Thoracic aorta (tissue), 2 donors: Measurements from ENCODE around the gene NRXN3. TPM values are rescaled to one million over a fixed set of nuclear protein-coding genes. Genes with fewer than 3 reads are reported as not detected.

Experiments
- ATAC-seq: fragments of 150-250 bp; one replicate; pipeline ENCODE4 v1.8.0; 2017; ENCODE audit warnings: low read depth; ENCODE audit not compliant: insufficient number of reproducible peaks, low FRiP score
- DNase-seq: peaks from one replicate; pipeline ENCODE4 v3.0.0-alpha.2; 2020; ENCODE audit warnings: low spot score
- H3K27ac ChIP-seq, 2 donors: fragments of 200-600 bp; sonication (generic); 1 replicate in 1 of 2; 2 replicates in 1 of 2; pipeline ENCODE4 v1.5.1; 2016; ENCODE audit warnings: mild to moderate bottlenecking in 2 of 2, moderate library complexity in 2 of 2
- H3K27me3 ChIP-seq: fragments of 200-600 bp; sonication (generic); replicated peaks from 2 replicates; pipeline ENCODE4 v1.6.0; 2016; ENCODE audit warnings: mild to moderate bottlenecking; ENCODE audit not compliant: insufficient read depth
- H3K36me3 ChIP-seq: fragments of 200-600 bp; sonication (generic); one replicate; pipeline ENCODE4 v1.5.1; 2016
- H3K4me1 ChIP-seq, 2 donors: fragments of 200-600 bp; sonication (generic); 1 replicate in 1 of 2; 2 replicates in 1 of 2; pipeline versions ENCODE4 v1.5.1 to v1.6.0; 2016; ENCODE audit warnings: low read depth in 2 of 2, mild to moderate bottlenecking in 1 of 2; ENCODE audit not compliant: control insufficient read depth in 1 of 2
- H3K4me3 ChIP-seq: fragments of 200-600 bp; sonication (generic); 2 replicates; pipeline ENCODE4 v1.5.1; 2016; ENCODE audit warnings: mild to moderate bottlenecking
- H3K9me3 ChIP-seq: fragments of 200-600 bp; sonication (generic); 2 replicates; pipeline ENCODE4 v1.5.1; 2016
- CTCF ChIP-seq: fragments of 200-600 bp; sonication (generic); IDR thresholded peaks from one replicate; pipeline ENCODE4 v1.5.1; 2019; ENCODE audit warnings: antibody characterized with exemption
- total RNA-seq, 2 donors: library from RNA; depleted of rRNA; stranded (reverse); fragments of >200 nt; gene quantifications; one replicate each; pipeline versions ENCODE4 v1.1.0 to v1.2.3, GENCODE V29; 2016

The NRXN3 gene
- total RNA-seq, 2 donors from 2014 or later: 5.6 to 33.3 TPM

DNA sequence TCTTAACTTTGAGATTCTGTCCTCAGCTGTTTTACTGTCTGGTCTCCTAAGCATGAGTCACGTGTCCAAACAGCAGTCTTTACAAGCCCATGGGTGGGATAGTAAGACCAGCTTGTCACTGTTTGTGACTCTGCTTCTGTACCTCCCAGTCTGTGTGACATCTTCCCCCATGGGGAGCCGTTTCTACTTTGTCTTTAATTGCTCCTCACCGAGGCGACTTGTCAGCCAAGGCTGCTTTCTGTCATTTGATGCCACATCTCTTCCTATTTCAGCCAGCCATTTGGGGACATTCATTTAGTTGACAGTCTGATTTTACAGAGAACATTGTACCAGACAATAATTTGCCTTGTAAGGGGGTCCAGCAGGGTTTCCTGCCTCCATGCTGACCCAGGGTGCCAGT lies 534.8 kb downstream of the NRXN3 start:
- Histone ChIP-seq H3K4me3 (no peak overlapping the region), H3K36me3 (no peaks in the 10 kb centered on the region), H3K27ac (no peak overlapping the region), H3K4me1 (no peaks in the 10 kb centered on the region), H3K9me3 (no peaks in the 10 kb centered on the region), H3K27me3 (no peaks in the 10 kb centered on the region)
- ATAC-seq (no peak), DNase-seq (no peak)
- TF ChIP-seq CTCF: no peak

DNA sequence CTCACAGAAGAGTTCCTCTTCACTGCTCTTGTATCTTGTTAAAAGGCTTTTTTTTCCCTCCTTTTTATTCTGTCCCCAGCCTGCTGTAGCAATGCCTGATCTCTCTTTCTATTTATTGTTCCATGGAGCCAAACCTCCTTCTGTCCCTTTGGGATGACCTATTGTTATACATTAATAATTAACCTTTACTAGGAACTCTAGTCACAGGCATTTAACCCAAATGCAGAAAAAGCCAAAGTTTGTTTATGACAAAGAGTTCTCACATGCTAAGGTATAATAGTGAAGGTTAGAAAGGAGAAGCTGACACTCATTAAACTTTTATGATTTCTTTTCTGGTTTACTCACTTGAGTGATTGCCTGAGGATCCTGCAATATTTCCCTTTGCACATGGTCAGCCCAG lies 535.8 kb downstream of the NRXN3 start:
- Histone ChIP-seq H3K4me3 (no peak overlapping the region), H3K27me3 (no peaks in the 10 kb centered on the region), H3K9me3 (no peaks in the 10 kb centered on the region), H3K27ac (no peak overlapping the region), H3K36me3 (no peaks in the 10 kb centered on the region), H3K4me1 (no peaks in the 10 kb centered on the region)
- no peak for DNase-seq
- no peak for ATAC-seq
- TF ChIP-seq CTCF: no peak

- Histone ChIP-seq H3K27ac (no peak overlapping the region), H3K4me1 (no peaks in the 10 kb centered on the region), H3K9me3 (no peaks in the 10 kb centered on the region), H3K27me3 (no peaks in the 10 kb centered on the region), H3K36me3 (no peaks in the 10 kb centered on the region), H3K4me3 (no peak overlapping the region)
- ATAC-seq (no peak), DNase-seq (no peak)
- TF ChIP-seq CTCF: no peak
Measured at GRCh38 chr14:78709795-78710557, 539.8 kb downstream of the NRXN3 start.

DNA sequence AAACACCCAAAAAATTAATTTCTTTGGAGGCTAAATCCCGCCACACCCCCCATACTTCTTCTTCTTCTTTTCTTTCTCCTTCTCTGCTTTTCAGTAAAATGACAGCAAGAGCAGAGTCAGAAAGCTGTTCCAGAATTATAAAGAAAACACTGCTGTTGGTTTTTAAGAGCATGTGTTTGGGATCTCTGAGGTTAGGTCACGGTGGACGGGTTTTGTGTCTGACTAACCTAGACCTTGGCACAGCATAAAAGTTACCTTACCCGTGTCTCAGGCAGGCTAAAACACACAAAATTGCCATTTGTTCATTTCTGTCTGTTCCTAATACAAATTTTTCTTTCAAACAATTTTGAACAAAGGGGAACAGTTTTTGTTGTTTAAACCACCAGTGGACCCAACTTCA lies 540.8 kb downstream of the NRXN3 start:
- Histone ChIP-seq H3K36me3 (no peaks in the 10 kb centered on the region), H3K9me3 (no peaks in the 10 kb centered on the region), H3K27me3 (no peaks in the 10 kb centered on the region), H3K27ac (no peak overlapping the region), H3K4me3 (no peak overlapping the region), H3K4me1 (no peaks in the 10 kb centered on the region)
- ATAC-seq: no peak
- DNase-seq: no peak
- TF ChIP-seq CTCF: no peak

DNA sequence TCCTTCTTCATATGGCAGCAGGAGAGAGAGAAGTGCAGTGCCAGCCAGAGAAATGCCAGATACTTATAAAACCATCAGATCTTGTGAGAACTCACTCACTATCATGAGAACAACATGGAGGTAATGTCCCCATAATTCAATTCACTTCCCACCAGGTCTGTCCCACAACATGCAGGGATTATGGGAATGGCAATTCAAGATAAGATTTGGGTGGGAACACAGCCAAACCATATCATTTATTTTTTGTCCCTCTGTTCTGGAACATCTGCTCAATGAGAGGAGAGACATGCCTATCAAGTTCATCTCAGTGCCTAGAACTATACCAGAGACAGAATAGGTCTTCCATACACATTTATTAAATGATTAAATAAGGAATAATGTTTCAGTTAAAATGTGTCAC lies 543.5 kb downstream of the NRXN3 start:
- no peaks in the 10 kb centered on the region for H3K9me3 ChIP-seq
- H3K36me3 ChIP-seq: no peaks in the 10 kb centered on the region
- DNase-seq: no peak
- TF ChIP-seq CTCF: no peak
- no peak for ATAC-seq
- H3K4me3 ChIP-seq: no peak overlapping the region
- no peaks in the 10 kb centered on the region for H3K27me3 ChIP-seq
- no peak overlapping the region for H3K27ac ChIP-seq
- H3K4me1 ChIP-seq: no peaks in the 10 kb centered on the region
